SK-N-MC (cell line): ENCODE measurements around the gene DPPA4.

Source experiments
- EZH2 ChIP-seq: fragments of 200-600 bp; sonication (generic); IDR thresholded peaks from one replicate; pipeline ENCODE4 v1.6.1; 2017; ENCODE audit warnings: antibody characterized with exemption
- POLR2AphosphoS5 ChIP-seq: IDR thresholded peaks from 2 replicates; pipeline ENCODE4 v1.6.1; 2012; ENCODE audit warnings: mild to moderate bottlenecking, low read depth, low read length, borderline replicate concordance

- TF ChIP-seq POLR2AphosphoS5 (no peak), EZH2 (no peak)
These were observed 53.3 kb downstream of the DPPA4 start for GRCh38 chr3:109284071-109284470.
